ENCODE results near the gene MPV17.
"Not testable (repeated sequence)": the region's sequence is repeated elsewhere in the genome, so short reads cannot be mapped to it uniquely, and the experiment has no call there.

Gene MPV17
- total RNA-seq, result 35.1 to 39.7 reads per million in 2 experiments

- peak; percentile 78 for DNase-seq (ENCODE audit: low read depth)
Measured at GRCh38 chr2:27322766-27323595, at the start of gene MPV17. Gene MPV17, minus strand, starts transcription at chr2:27323097. Its CDS starts 580 bp downstream, at chr2:27322517.

GRCh38 chr2:27370816-27371620 is 48.1 kb upstream of the MPV17 start:
- DNase-seq (ENCODE audit: low read depth), result no peak

- DNase-seq (ENCODE audit: low read depth), result peak; percentile 99
Measured at GRCh38 chr2:27370026-27370815, 47.3 kb upstream of the MPV17 start, which contains the start of the genes EIF2B4 and SNX17. Gene EIF2B4, minus strand, starts transcription at chr2:27370338. Its CDS starts 24 bp downstream, at chr2:27370314. Gene SNX17, plus strand, starts transcription at chr2:27370616. Its CDS starts 128 bp downstream, at chr2:27370744.

GRCh38 chr2:27369471-27370025 is 46.7 kb upstream of the MPV17 start:
- no peak for DNase-seq (ENCODE audit: low read depth)

- no peak for DNase-seq (ENCODE audit: low read depth)
Measured at GRCh38 chr2:27363933-27364332, 41.0 kb upstream of the MPV17 start.

- no peak for DNase-seq (ENCODE audit: low read depth)
Measured at GRCh38 chr2:27362678-27363420, 40.0 kb upstream of the MPV17 start.

- peak; percentile 88 for DNase-seq (ENCODE audit: low read depth)
Measured at GRCh38 chr2:27356382-27357181, 33.7 kb upstream of the MPV17 start, which contains the start of gene GTF3C2. Gene GTF3C2, minus strand, starts transcription at chr2:27356764. Its CDS starts 13,210 bp downstream, at chr2:27343554.

GRCh38 chr2:27356056-27356381 is 33.1 kb upstream of the MPV17 start:
- peak; percentile 15 for DNase-seq (ENCODE audit: low read depth)

- DNase-seq (ENCODE audit: low read depth), result no peak
Measured at GRCh38 chr2:27354597-27354927, 31.7 kb upstream of the MPV17 start.

GRCh38 chr2:27353762-27354596 is 31.1 kb upstream of the MPV17 start:
- no peak for DNase-seq (ENCODE audit: low read depth)

GRCh38 chr2:27353386-27353761 is 30.5 kb upstream of the MPV17 start:
- not testable (repeated sequence) for DNase-seq (ENCODE audit: low read depth)

- no peak for DNase-seq (ENCODE audit: low read depth)
Measured at GRCh38 chr2:27351802-27352598, 29.1 kb upstream of the MPV17 start.

GRCh38 chr2:27350106-27350693 is 27.3 kb upstream of the MPV17 start:
- DNase-seq (ENCODE audit: low read depth), result no peak

GRCh38 chr2:27347641-27348040 is 24.7 kb upstream of the MPV17 start:
- DNase-seq (ENCODE audit: low read depth), result no peak

- no peak for DNase-seq (ENCODE audit: low read depth)
Measured at GRCh38 chr2:27336173-27336572, 13.3 kb upstream of the MPV17 start.

- DNase-seq (ENCODE audit: low read depth), result no peak
Measured at GRCh38 chr2:27335311-27335710, 12.4 kb upstream of the MPV17 start.

- no peak for DNase-seq (ENCODE audit: low read depth)
Measured at GRCh38 chr2:27324720-27325119, 1.8 kb upstream of the MPV17 start.
